K562 (cell line): ENCODE measurements around the gene ACOX1.

ENCODE experiments used
- CEBPB ChIP-seq: fragments of 450-650 bp; IDR thresholded peaks from 2 replicates; pipeline ENCODE4 v1.6.1; 2016; ENCODE audit warnings: missing genetic modification characterization, missing compliant biosample characterization
- HBP1 ChIP-seq: fragments of 450-650 bp; formaldehyde crosslinking; IDR thresholded peaks from 2 replicates; pipeline ENCODE4 v1.4.0; 2022; ENCODE audit warnings: missing genetic modification characterization
- KAT8 ChIP-seq: fragments of 450-650 bp; IDR thresholded peaks from 2 replicates; pipeline ENCODE4 v1.6.1; 2016; ENCODE audit warnings: low read depth, mild to moderate bottlenecking
- MAZ ChIP-seq, 2 experiments: fragments of 450-650 bp in 1 of 2; sonication (generic) in 1 of 2; formaldehyde crosslinking; IDR thresholded peaks in 1 of 2; conservative IDR thresholded peaks in 1 of 2; 2 replicates each; pipeline versions ENCODE4 v1.4.0 to v1.5.0; 2020; ENCODE audit warnings: mild to moderate bottlenecking in 1 of 2, missing genetic modification reagents in 1 of 2
- MED1 ChIP-seq: sonication (generic); formaldehyde crosslinking; IDR thresholded peaks from 2 replicates; pipeline ENCODE4 v1.8.1; 2023; ENCODE audit warnings: missing genetic modification reagents, borderline replicate concordance
- POLR2AphosphoS5 ChIP-seq: IDR thresholded peaks from 2 replicates; pipeline ENCODE4 v1.6.1; 2011; ENCODE audit warnings: mild to moderate bottlenecking, low read depth, low read length, moderate library complexity; ENCODE audit not compliant: control insufficient read depth, insufficient read depth
- SMAD4 ChIP-seq: fragments of 250-450 bp; sonication (Bioruptor Pico); conservative IDR thresholded peaks from 2 replicates; pipeline ENCODE4 v1.8.0; 2021; ENCODE audit warnings: inconsistent platforms, mild to moderate bottlenecking, moderate library complexity
- SMC3 ChIP-seq: conservative IDR thresholded peaks from 2 replicates; pipeline ENCODE4 v1.6.1; 2011; ENCODE audit warnings: low read depth, low read length, improper control_type of control experiment; ENCODE audit not compliant: insufficient read depth
- ZNF143 ChIP-seq: sonication (generic); formaldehyde crosslinking; IDR thresholded peaks from 2 replicates; pipeline ENCODE4 v1.9.0; 2022; ENCODE audit warnings: mild to moderate bottlenecking, missing genetic modification reagents
- ZNF23 ChIP-seq: fragments of 250-450 bp; sonication (Bioruptor Pico); IDR thresholded peaks from 2 replicates; pipeline ENCODE4 v1.4.0; 2020; ENCODE audit warnings: mild to moderate bottlenecking
- ZNF263 ChIP-seq: sonication (generic); formaldehyde crosslinking; IDR thresholded peaks from 2 replicates; pipeline ENCODE4 v1.8.0; 2022; ENCODE audit warnings: mild to moderate bottlenecking, missing genetic modification reagents, borderline replicate concordance
- ZNF318 ChIP-seq, 2 experiments: fragments of 450-650 bp; IDR thresholded peaks; 2 replicates each; pipeline ENCODE4 v1.6.1; 2016; ENCODE audit warnings: mild to moderate bottlenecking in 2 of 2, borderline replicate concordance in 1 of 2, low read depth in 1 of 2, moderate library complexity in 1 of 2
- ZNF445 ChIP-seq: fragments of 250-450 bp; sonication (Bioruptor Pico); IDR thresholded peaks from 2 replicates; pipeline ENCODE4 v1.4.0; 2020; ENCODE audit warnings: low read depth, mild to moderate bottlenecking, moderate library complexity

GRCh38 chr17:75937652-75938051, 41.3 kb downstream of the ACOX1 start:
- no peak for TF ChIP-seq MED1 (CRISPR knock-in tag)
- no peak for TF ChIP-seq POLR2AphosphoS5
- TF ChIP-seq MAZ (CRISPR knock-in tag; conservative IDR thresholded peaks at IDR 0.05 in 1 of 2, IDR thresholded peaks at IDR 0.05 in 1 of 2): no peak
- no peak for TF ChIP-seq KAT8
- no peak for TF ChIP-seq SMC3
- no peak for TF ChIP-seq ZNF263 (CRISPR knock-in tag)
- TF ChIP-seq ZNF445 (CRISPR knock-in tag): no peak
- no peak for TF ChIP-seq ZNF143 (CRISPR knock-in tag)
- TF ChIP-seq CEBPB (tag): no peak
- no peak for TF ChIP-seq SMAD4 (CRISPR knock-in tag)
- no peak for TF ChIP-seq ZNF318 (IDR thresholded peaks at IDR 0.05; ENCODE audit: borderline replicate concordance in 1 of 2, low read depth in 1 of 2)
- no peak for TF ChIP-seq ZNF23 (CRISPR knock-in tag)
- TF ChIP-seq HBP1 (CRISPR knock-in tag): no peak
